ENCODE results near the gene MPL.

- no peak for TF ChIP-seq POLR2A (IDR thresholded peaks at IDR 0.05)
- no peak for TF ChIP-seq CTCF (IDR thresholded peaks at IDR 0.05 in 4 of 5, conservative IDR thresholded peaks at IDR 0.05 in 1 of 5)
Measured at GRCh38 chr1:43372172-43372571, 34.6 kb downstream of the MPL start.

Data from gastrocnemius medialis (tissue), 4 donors.